Right lobe of liver (tissue), 4 donors: ENCODE results near the gene MAML3.

ENCODE experiments used
- CTCF ChIP-seq, 4 donors: fragments of 200-600 bp in 3 of 4; fragments of 450-650 bp in 1 of 4; IDR thresholded peaks; one replicate each; pipeline versions ENCODE4 v1.5.1 to v1.8.0; 2016 to 2022; ENCODE audit warnings: antibody characterized with exemption in 4 of 4, mild to moderate bottlenecking in 2 of 4
- POLR2A ChIP-seq: fragments of 450-650 bp; IDR thresholded peaks from one replicate; pipeline ENCODE4 v1.6.1; 2017; ENCODE audit warnings: antibody characterized with exemption, mild to moderate bottlenecking
- donor health status: DM: no; HTN: no; CAD: no.
- donor health status: DM: no; HTN: no; CAD: no.
- donor health status: DM: no; HTN: yes; CAD: no.

- TF ChIP-seq CTCF (IDR thresholded peaks at IDR 0.05) (no peak), POLR2A (no peak)
These were observed 16.3 kb upstream of the MAML3 start for GRCh38 chr4:140170299-140170698.
